Measurements from ENCODE around the gene MIS12. TPM values are rescaled to one million over a fixed set of nuclear protein-coding genes. Genes with fewer than 3 reads are reported as not detected.

The MIS12 gene
- total and polyA plus RNA-seq, 2 of the 8 experiments (the other 6 are each of a cell fraction or from before 2014, with no cell fraction given): 9.5 to 25.6 TPM

DNA sequence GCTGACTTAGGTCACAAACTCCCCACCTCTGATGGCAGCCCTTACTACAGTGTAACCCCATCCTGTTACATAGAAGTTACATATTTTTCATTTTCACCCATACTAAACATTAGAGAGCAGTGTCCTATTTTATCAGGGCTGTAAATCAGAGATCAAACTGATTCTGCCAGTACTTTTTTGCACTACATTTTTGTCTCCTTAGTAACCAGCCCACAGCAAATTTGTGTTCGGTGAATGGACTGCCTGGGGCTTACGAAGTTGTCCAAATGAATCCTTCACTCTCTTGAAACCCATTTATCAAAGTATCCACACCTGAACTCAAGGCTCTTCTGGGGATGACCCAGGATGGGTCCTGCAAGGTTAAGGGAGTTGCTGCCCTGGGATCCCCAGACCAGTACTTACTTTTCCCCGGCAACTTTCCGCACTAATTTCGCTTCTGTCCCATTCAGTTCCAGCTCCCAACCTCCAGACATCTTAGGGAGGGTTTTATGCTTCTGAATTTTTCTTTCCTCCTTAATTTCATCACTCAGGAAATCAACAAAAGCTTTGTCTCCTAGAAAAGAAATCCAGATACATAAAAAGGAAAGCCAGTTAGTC, 48.5 kb upstream of the MIS12 start:
- FAIRE-seq: no peak
- CTCF ChIA-PET (ENCODE audit: partially characterized antibody): interaction anchor here (1.0 to 1.9 kb wide), 2 partner anchors 8 to 14 kb away, joined by 3 to 13 read pairs; no protein-coding TSS in a partner anchor

More for the DNA sequence above, 48.5 kb upstream of the MIS12 start:
- Histone ChIP-seq H3K56ac (replicated peaks; ENCODE audit: insufficient read length, low read depth, low read length) (no peak overlapping the region), H3K4ac (replicated peaks; ENCODE audit: insufficient read length, low read depth, low read length) (no peak overlapping the region), H3K79me1 (ENCODE audit: low read depth, low read length) (peaks cover 4% of the 10 kb centered on the region; the same call in 1 of the 2 replicates), H4K8ac (ENCODE audit: extremely low read depth, insufficient read depth, low read length) (no peak overlapping the region), H3K23me2 (ENCODE audit: low read depth, low read length) (peaks cover 2% of the 10 kb centered on the region; the same call in 1 of the 2 replicates), H2BK15ac (ENCODE audit: low read length) (no peak overlapping the region), H3K4me1 (replicated peaks in 1 of 4; ENCODE audit: control insufficient read depth in 3 of 4, insufficient read depth in 4 of 4, low read length in 3 of 4) (no peaks in the 10 kb centered on the region; a peak in 1 of 7 replicates), H3K4me3 (ENCODE audit: extremely low read depth in 1 of 4, insufficient read depth in 2 of 4, low read depth in 3 of 4, low read length in 4 of 4) (peak overlapping the region; percentile 74 to 99 (median 90)), H3K36me3 (ENCODE audit: control insufficient read depth in 2 of 4, insufficient read depth in 4 of 4, low read length in 3 of 4) (peaks cover 21 to 58% (median 39%) of the 10 kb centered on the region in 4 experiments), H2BK120ac (replicated peaks; ENCODE audit: low read depth, low read length) (no peak overlapping the region), H2AFZ (ENCODE audit: low read length) (no peak overlapping the region), H2BK20ac (ENCODE audit: low read length) (no peak overlapping the region), H3K9me3 (ENCODE audit: insufficient read depth in 2 of 2, low read depth in 1 of 2, low read length in 1 of 2) (no peaks in the 10 kb centered on the region), H3K18ac (ENCODE audit: extremely low read depth, low read length) (no peak overlapping the region), H4K20me1 (replicated peaks in 1 of 2; ENCODE audit: control insufficient read depth in 1 of 2, insufficient read depth in 2 of 2, low read length in 2 of 2) (peaks cover 5 to 17% of the 10 kb centered on the region in 2 experiments), H4K91ac (replicated peaks; ENCODE audit: insufficient read length, low read length) (no peak overlapping the region), H3K27me3 (replicated peaks in 1 of 4; ENCODE audit: control insufficient read depth in 3 of 4, extremely low read depth in 1 of 4, insufficient read depth in 3 of 4, low read length in 3 of 4) (no peaks in the 10 kb centered on the region), H3K27ac (ENCODE audit: low read depth, low read length) (no peak overlapping the region), H2AK5ac (ENCODE audit: low read depth, low read length) (no peak overlapping the region), H4K5ac (ENCODE audit: insufficient read length, low read depth, low read length) (no peak overlapping the region), H3K79me2 (ENCODE audit: control insufficient read depth in 1 of 2, insufficient read depth in 2 of 2, low read length in 2 of 2) (peaks cover 12 to 41% of the 10 kb centered on the region in 2 experiments), H2BK5ac (ENCODE audit: low read depth, low read length) (no peak overlapping the region), H3K4me2 (ENCODE audit: insufficient read depth in 1 of 2, low read depth in 2 of 2, low read length in 2 of 2) (peak overlapping the region; percentile 82 to 92), H2BK12ac (ENCODE audit: low read depth, low read length) (no peak overlapping the region), H3K23ac (ENCODE audit: insufficient read length) (no peak overlapping the region), H3K14ac (ENCODE audit: insufficient read length) (no peak overlapping the region), H3K9ac (replicated peaks in 1 of 4; ENCODE audit: extremely low read depth in 1 of 4, low read depth in 3 of 4, low read length in 3 of 4) (peak overlapping the region; percentile 90 to 98 (median 91))
- no peak for DNase-seq (ENCODE audit: low read depth in 1 of 2, low spot score in 2 of 2)
- POLR2A ChIA-PET (ENCODE audit: partially characterized antibody): interaction anchor here (1.4 to 21.2 kb wide), 6 partner anchors 9 to 48 kb away, joined by 4 to 228 read pairs (median 11); partner anchors contain the start of genes DERL2, MIS12, NUP88 and RPAIN
- TF ChIP-seq JUND (IDR thresholded peaks at IDR 0.05; ENCODE audit: low read length): no peak
- no peak for TF ChIP-seq TBP (IDR thresholded peaks at IDR 0.05; ENCODE audit: low read depth, low read length)
- no peak for TF ChIP-seq RFX5 (IDR thresholded peaks at IDR 0.05; ENCODE audit: borderline replicate concordance, low read depth, low read length)
- no peak for TF ChIP-seq SP2 (IDR thresholded peaks at IDR 0.05; ENCODE audit: low read length)
- no peak for TF ChIP-seq GTF2F1 (IDR thresholded peaks at IDR 0.05; ENCODE audit: borderline replicate concordance, low read depth, low read length)
- TF ChIP-seq FOSL1 (IDR thresholded peaks at IDR 0.05; ENCODE audit: insufficient read depth, low read depth, low read length): no peak
- TF ChIP-seq HDAC2 (IDR thresholded peaks at IDR 0.05; ENCODE audit: borderline replicate concordance in 1 of 2, low read depth in 2 of 2, low read length in 2 of 2): no peak
- TF ChIP-seq, protein P1, sequence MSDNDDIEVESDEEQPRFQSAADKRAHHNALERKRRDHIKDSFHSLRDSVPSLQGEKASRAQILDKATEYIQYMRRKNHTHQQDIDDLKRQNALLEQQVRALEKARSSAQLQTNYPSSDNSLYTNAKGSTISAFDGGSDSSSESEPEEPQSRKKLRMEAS (IDR thresholded peaks at IDR 0.05): no peak
- no peak for TF ChIP-seq CBX5 (IDR thresholded peaks at IDR 0.05; ENCODE audit: low read depth, low read length)
- WGBS, 2 experiments (ENCODE audit: extremely low coverage in 1 of 2, insufficient coverage in 1 of 2, insufficient read length in 1 of 2, insufficient replicate concordance in 2 of 2, low coverage in 1 of 2, low lambda C conversion rate in 2 of 2, missing lambda C conversion rate in 1 of 2): 84% methylated on average over 5 of the region's 5 CpGs; no CpG with 5 or more reads in 1 of the 2 experiments
